Retina (tissue), 1 donor: ENCODE measurements around the gene HECTD3.

Experiments
- DNase-seq: peaks from one replicate; pipeline ENCODE4 v3.0.0-alpha.2; 2016

HECTD3 gene

DNA sequence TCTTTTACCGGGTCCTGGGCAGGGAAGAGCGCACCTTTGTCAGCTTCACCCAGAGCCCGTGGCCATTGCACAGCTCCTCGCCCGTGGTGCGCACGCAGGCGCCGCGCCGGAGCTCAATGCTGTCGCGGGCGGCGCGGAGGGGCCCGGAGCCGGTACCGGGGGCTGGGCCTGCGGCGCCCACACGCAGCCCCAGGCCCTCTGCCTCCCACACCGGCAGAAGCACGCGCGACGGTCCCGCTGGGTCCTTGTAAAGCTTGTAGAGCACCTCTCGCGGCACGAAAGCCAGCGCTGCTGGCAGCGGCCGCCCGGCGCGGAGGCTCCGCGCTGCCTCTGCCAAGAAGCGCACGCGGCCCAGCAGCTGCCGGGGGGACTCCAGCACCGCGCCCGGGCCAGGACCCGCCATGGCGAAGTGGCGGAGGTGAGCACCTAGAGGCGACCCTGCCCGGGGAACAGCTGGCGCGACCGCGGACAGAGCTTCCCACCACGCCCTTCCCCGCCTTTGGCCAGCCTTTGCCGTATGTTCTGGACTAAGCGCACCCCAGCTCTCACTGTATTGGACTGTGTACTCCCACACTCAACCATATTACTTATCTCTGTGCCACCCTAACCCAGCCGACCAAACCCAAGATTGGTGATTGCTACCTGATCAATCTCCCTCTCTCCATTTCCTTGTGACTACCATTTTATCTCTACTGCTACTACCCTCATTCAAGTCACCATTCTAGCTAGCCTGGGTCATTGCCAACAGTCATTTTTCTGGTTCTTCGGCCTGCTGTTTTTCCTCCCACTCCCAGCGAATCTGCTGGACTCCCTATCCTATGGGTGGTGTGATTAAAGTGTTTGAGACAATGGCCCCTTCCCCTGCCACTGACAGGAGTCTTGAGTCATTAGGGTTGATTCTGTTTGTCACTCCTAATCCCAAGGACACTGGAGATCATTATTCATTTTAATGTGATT is at the start of gene HECTD3:
HECTD3 (minus strand) TSS at position 470 of the 957 bp plus-strand sequence; CDS start at position 403, 67 bp downstream.
- DNase-seq = peak; percentile 90

DNA sequence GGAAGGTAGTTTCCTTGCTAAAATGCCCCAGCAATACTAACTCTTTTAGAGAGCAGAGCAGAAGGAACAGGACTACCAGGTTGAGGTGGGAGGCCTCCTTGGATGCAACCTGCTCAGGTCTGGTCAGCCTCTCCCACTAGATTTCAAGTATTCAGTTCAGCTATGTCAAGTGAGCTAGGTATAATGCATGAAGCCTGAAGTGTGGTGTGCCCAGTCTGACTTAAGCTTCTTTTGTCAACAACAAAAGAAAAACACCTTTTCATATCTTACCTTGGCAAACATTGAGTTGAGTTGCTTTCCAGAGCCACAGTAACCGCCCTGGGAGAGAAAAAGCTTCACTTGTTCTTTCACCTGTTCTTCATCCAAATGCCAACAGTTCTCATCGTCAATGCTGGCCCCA is 48.7 kb upstream of the HECTD3 start:
- no peak for DNase-seq

DNA sequence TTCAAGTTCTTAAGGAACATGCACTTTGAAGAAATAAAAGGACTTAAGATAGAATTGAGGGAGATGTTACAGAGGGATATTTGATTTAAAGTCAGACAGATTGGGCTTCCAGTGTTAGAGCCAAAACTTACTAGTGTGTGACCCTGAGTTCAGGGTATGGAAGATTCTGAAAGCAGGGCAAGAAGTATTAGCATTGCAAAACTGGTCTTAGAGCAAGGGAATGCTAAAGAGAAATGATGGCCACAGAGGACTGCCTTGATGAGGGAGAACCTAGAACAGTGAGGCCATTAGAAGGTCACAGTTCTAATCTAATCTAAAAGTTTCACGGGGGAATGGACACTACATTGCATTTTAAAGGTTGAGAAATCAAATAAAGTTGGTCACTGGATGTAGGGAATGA is 46.4 kb upstream of the HECTD3 start:
- no peak for DNase-seq

DNA sequence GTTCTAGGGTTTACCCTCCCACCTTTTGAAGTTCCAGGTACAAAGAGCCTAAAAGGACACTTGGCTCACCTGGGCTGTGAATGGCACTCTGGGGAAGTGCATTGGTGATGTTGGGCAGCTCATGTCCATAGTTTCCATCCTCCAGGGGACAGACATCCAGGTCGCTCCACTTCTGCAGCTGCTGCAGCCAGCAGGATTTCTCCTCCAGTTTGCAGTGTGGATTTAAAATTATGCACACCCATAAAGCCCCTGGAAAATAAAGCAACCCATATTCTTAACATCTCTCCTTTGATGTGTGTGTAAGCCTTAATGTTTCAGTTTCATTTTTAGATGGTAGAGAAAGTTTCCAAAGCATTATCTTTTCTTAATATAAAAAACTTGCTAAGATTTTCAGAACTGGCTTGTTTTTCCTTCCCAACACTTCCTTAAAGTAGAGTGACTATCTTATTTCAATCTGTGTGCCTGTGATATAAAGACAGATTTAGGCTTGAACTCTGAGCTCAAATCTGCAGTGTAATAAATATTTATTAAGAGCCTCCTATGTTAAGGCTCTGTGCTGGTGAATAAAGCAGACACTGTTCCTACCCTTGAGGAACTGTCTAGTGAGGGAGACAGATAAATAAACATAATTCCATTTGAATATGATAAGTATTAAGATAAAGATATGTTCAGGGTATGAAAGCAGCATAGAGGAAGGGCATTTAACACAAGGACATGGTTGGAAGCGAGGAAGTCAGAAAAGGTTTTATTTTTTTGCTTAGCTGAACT is 40.1 kb upstream of the HECTD3 start:
- no peak for DNase-seq

DNA sequence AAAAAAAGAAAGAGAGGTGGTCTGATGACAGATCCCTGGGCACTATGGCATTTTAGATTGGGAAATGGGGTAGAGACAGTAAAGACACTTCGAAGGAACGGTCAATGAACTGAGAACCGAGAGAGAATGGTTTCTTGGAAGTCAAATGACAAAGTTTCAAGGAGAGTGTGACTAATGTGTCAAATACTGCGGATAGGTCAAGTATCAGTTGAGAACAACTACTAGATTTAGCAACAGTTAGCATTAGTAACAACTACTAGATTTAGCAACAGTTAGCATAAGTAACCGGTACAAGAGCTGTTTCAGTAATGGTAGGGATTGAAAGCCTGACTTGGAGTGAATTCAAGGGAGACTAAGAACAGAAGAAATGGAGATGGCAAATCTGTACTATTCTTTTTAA is 35.9 kb upstream of the HECTD3 start:
- DNase-seq = no peak

DNA sequence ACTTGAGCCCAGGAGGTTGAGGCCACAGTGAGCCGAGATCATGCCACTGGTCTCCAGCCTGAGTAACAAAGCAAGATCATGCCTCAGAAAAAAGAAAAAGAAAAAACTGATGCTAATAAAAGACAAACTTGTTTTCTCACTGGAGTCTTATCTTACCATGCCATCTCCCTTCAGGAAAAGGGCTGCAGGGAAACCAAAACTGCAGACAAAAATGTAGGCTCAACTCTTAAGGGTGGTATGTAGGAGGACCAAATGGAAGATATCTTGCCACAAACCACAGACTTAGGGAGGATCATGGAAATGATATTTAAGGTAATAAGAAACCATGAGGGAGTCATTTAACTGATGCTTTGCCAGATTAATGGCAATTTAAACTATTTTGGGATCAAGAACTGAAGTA is 33.8 kb upstream of the HECTD3 start:
- no peak for DNase-seq

DNA sequence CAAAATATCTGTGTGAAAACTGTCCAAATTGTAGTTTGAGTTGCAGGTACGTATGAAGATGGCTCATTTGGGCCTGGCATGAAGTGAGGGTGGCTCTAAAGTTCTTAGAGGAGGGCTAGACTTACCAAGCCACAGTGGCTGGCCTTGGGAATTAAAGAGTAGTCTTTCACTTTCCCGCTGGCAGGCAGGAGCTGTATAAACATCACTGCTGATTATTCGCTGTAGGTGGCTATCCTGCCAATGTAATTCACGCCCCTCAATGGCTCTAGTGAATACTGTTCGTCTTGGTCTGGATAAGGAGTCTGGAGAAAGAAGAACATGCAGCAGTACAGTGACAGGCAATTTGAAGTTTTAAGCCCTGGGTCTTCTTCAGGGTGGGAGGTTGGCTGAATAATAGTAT is 32.0 kb upstream of the HECTD3 start:
- no peak for DNase-seq

DNA sequence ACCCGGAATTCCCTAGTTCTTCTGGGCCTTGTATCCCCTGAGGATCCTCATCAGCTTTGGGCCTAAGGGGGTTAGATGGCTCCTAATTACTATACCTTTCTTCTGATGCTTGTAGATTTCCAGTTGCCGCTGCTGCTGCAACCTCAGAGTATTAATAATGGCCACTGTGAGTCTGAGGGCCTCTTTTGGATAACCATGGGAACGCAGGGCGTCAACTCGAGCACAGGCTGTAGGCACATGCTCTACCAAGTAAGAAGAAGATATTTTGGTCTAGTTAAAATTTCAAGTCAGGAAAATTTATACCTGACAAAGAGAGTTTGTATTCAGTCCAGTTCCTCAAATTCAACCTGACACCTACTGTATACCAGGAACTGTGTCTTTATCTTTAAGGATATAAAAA is 29.2 kb upstream of the HECTD3 start:
- no peak for DNase-seq

DNA sequence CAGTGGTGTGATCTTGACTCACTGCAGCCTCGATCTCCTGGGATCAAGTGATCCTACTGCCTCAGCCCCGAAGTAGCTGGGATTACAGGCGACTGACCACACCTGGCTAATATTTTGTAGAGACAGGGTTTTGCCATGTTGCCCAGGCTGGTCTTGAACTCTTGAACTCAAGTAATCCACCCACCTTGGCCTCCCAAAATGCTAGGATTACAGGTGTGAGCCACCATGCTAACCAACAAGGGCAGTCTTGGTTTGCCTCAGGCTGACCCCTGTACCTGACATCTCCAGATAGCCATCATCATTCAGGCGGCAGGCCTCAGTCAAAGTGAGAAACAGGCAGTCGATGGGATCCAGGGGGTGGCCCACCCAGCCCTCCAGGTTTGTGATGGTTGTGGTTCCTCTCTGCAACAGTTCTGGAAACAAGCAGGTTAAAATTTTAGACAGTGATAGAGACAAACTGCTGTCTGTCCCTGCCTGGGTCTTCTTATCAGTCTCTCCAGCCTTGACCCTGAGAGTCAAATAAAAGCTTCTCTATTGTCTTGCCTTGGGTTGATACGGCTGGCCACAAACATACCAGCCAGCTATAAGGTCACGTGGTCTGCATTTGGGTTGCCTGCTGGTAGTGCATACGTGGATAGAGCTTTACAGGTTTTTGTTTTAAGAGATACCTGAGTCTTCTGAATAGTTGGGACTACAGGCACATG is 27.7 kb upstream of the HECTD3 start:
- no peak for DNase-seq

DNA sequence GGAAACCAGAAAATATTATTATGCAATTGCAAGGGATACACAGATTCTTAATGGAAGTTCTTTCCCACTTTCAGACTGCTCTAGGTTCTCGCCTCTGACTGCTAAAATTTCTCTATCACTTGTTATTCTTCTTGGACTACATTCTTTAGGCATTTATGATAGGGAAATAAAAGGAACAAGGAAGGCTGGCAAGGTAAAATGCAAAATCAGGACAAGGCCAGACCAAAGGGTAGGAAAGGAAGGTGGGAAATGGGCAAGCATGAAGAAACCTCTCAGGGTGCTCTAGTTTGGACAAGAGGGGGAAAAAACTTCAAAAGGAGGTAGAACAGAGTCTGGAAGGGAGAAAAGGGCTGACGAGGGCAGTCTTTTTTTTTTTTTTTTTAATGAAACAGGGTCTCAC is 27.1 kb upstream of the HECTD3 start:
- DNase-seq = no peak

DNA sequence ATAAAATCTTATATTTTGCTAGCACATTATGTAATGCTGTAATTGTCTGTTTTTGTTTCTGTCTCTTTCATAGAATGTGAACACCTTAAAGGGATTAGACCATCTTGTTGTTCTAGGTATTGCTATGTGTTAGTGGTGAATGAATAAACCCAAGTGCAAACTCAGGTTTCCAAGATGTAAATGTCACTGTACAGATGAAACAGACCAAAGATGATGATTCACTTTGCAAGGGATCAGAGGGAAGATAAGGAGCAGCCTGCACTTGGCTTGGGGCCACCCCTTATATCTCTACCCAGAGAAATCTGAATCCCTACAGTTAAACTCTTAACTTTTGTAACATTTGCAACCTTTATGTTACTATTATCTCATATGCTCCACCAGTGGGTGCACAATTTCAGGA is 26.3 kb upstream of the HECTD3 start:
- no peak for DNase-seq

DNA sequence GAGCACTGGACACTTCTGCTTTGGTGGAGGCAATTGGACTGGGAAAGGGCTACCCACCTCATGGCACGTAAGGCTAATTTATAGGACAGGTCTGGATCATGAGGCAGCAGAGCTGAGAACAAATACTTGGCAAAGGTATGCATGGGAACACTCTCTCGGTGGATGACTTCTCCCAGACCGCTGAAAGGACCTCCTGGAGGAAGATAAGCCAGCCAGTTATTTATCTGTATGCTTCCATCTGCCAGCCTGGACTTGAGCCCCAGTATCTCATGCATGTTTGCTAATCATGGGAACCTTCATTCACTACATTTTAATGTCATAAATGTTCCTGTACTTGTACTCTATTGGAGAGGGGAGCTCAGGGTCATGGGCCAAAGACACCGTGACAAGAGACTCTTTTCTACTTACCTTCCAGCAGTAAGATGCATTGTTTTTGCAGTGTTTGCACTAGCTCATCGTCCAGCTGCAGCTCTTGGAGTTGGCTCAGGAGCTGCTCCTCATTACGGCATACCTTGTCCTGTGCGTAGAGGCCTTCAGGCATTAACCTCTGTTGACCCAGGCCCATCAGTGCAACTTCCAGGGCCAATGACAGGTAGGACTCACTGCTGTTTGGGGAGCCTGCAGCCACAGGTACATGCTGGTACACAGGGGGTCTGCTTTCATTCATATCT is 24.6 kb upstream of the HECTD3 start:
- no peak for DNase-seq

DNA sequence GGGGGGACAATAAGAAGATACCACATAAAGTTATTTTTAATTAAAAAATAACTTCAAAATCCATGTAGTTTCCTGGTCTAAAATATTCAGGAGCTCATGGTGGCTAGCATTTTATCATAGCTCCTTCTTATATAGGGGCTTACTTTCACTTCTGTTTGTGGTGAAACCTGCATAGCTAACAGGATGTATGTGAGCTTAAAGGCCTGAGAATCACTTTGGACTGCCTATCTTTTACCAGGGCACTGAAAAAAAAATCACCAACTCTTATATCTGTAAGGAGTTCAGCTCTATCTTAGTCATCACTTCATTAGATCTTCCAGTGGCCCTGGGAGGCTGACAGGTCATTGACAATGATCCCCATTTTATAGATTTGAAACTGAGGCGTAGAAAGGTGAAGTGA is 22.2 kb upstream of the HECTD3 start:
- no peak for DNase-seq

DNA sequence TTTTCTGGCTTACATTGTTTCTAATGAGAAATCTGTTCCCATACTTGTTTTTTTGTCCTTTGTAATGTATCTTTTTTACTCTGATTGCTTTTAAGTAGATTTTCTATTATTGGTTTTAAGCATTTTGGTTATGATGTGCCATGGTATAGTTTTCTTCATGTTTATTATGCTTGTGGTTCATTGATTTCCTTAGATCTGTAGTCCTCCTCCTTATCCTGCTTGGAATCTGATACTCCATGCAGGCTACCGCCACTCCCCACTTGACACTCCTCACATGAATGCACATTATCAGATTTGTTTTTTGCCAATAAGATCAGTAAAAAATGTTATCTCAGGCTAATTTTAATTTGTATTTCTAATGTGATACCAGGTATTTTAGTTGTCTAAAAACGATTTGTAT is 21.7 kb upstream of the HECTD3 start:
- DNase-seq = no peak

DNA sequence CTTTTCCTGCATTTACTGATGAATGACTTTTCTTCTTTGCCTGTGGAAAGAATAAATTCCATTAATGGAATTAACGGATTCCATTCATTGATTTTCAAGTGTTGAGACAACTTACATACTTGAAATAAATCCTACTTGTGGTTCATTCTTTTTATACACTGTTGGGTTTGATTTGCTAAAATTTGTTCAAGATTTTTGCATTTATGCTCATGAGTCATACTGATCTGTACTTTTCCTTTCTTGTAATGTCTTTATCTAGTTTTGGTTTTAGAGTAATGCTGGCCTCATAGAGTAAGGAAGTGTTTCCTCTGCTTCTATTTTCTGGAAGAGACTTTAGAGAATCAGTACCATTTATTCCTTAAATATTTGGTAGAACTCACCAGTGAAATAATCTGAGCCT is 15.3 kb upstream of the HECTD3 start:
- DNase-seq = no peak

DNA sequence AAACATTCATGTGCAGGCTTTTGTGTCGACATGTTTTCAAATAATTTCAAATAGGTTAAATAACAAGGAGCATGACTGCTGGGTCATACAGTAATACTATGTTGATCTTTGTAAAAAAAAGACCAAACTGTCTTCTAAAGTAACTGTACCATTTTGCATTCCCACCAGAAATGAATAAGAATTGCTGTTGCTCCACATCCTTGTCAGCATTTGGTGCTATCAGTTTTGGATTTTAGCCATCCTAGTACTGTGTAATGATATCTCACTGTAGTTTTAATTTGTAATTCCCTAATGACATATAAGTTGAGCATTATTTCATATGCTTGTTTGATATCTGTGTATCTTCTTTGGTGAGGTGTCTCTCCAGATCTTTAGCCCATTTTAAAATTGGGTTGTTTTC is 12.5 kb upstream of the HECTD3 start:
- no peak for DNase-seq

DNA sequence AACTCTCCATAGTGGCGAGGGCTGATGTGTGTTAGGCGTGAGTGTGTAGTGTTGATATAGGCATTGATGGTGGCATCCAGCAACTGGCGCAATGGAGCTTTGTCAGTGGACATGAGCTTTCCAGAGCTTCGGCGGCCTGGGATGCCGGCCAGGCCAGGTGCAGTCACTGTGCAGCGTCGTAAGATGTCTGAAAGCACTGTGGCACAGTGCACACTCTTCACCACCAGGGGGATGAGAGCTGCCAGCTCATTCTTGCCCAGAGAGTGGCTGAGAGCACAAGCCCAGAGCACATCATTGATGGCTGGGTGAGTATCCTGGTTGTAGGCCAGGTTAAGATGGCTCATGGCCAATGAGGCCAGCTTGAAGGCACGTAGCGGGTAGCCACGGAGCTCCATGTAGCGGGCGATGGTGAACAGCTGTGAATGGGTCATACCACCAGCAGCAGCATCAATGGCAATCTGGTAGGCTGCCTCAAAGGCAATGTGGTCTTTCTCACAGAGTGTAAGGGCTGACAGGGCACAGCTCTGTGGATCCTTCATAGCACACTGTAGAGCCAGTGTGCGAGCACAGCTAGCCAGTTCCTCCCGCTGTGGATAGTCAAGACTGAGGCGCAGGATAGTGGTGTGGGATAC is 7.6 kb upstream of the HECTD3 start:
- DNase-seq = peak; percentile 29

DNA sequence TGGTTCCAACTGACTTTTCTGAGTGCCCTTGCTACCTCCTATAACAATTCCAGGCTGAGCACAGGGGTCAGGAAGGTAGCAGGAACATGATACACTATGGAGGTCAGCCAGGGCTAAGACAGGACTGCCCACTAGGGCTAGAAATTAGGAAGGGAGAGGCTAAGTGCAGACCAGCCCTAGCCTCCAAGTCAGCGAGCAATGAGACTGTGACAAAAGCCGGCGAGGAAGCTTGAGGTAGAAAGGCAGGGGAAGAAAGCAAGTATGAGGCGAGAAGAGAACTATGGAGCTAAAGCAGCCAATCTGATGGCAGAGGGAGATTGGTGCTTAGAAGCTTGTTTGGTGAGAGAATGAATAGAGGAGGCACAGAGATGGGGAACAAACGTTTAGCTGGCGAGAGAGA is 5.6 kb upstream of the HECTD3 start:
- no peak for DNase-seq

DNA sequence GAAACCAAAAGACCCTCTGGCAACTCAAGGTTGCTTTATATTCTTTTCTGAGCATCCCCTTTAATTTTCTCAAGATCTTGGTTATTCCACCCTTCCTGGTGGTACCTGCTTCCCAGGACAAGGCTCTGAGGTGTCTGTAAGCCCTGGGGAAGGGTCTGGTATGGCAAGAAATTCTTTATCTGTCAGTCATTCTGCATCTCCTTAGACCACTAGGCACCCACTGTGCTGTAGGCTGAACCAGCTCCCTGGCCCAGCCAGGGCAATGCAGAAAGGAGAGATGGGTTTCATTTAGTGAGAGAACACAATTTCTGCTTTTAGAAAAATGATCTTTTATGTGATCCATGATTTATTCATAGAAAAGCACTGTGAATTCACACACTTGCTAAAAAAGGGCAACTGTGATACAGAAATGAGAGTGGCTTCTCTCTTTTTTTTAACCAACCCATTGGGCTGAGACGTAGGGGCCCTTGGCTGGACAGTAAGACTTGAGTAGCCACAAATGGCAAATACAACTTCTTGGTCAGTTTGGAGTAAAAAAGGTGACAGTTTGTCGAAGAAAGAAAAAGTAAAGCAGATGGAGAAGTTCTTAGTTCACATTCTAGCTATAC is 5.1 kb upstream of the HECTD3 start:
- no peak for DNase-seq

DNA sequence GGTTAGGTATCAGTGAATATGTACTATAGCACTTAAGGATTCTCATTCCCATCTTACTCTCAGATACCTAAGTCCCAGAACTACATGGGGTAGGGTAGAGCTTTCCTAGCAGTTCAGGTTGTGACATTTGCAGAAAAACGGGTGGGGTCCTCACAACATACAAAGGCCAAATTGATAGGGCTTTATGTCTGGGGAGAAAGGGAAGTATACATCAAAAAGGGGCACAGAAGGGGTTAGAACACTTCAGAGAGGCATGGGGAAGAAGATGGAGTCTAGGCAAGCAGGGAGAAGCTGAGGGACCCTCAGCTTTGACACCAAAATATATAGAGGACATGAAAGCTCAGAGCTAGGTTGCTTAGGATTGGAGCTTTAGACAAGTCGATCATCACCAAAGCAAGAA is 4.6 kb upstream of the HECTD3 start:
- no peak for DNase-seq

DNA sequence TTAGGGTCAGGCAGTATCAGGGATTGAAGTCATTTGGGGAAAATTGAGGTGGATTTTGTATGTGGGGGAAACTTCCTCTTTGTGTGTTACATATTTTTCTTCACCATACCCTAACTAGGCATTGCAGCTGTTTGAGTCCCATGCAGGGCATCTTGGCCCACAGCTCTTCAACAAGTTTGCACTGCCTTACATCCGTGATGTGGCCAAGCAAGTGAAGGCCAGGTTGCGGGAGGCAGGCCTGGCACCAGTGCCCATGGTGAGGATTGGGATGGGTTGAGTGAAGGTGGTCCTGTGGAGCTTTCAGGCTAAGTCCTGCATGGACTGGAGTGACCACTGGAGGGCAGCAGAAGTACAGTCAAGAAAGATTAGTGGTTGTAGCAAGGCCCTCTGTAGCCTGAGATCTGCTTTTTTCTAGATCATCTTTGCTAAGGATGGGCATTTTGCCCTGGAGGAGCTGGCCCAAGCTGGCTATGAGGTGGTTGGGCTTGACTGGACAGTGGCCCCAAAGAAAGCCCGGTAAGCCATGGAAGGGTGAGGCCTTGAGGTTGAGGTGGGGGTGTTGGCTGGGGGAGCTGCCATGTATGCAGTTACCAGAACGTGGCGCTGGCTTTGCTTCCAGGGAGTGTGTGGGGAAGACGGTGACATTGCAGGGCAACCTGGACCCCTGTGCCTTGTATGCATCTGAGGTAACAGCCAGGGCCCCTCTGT is 3.4 kb upstream of the HECTD3 start:
- DNase-seq = peak; percentile 86
